Renal cortical epithelial cell (primary cell): ENCODE measurements around the gene NPAS4. TPM values are rescaled to one million over a fixed set of nuclear protein-coding genes. Genes with fewer than 3 reads are reported as not detected.

Source experiments
- total RNA-seq: library from RNA; depleted of rRNA; stranded (reverse); fragments of >200 nt; gene quantifications from 2 replicates; pipeline ENCODE4 v1.2.3, GENCODE V29; 2014

Gene NPAS4
- total RNA-seq, 1 donor from 2014 or later, result not detected

Other genes starting within 250 kb of the NPAS4 start
- 12.0 and 33.4 TPM in 2 replicates for gene KLC2, start 163.3 kb upstream of the NPAS4 start, total RNA-seq
- gene RAB1B, start 152.4 kb upstream of the NPAS4 start, total RNA-seq, result 87.3 and 140 TPM in 2 replicates
- gene CNIH2, start 142.9 kb upstream of the NPAS4 start, total RNA-seq, result 0.15 TPM in 1 of 2 replicates, not detected in the other
- gene YIF1A, start 131.9 kb upstream of the NPAS4 start, total RNA-seq, result 87.7 and 166 TPM in 2 replicates
- gene TMEM151A, start 129.1 kb upstream of the NPAS4 start, total RNA-seq, result 0.10 TPM in 1 of 2 replicates, not detected in the other
- gene CD248, start 104.0 kb upstream of the NPAS4 start, total RNA-seq, result under 0.01 TPM in 1 of 2 replicates, not detected in the other
- 5.9 and 7.4 TPM in 2 replicates for gene RIN1, start 84.6 kb upstream of the NPAS4 start, total RNA-seq
- gene BRMS1, start 75.9 kb upstream of the NPAS4 start, total RNA-seq, result 50.1 and 74.1 TPM in 2 replicates
- gene B4GAT1, start 73.4 kb upstream of the NPAS4 start, total RNA-seq, result 20.7 and 32.2 TPM in 2 replicates
- gene SLC29A2, start 49.3 kb upstream of the NPAS4 start, total RNA-seq, result 1.4 and 5.3 TPM in 2 replicates
- gene MRPL11, start 17.8 kb downstream of the NPAS4 start, total RNA-seq, result 33.3 and 52.4 TPM in 2 replicates
- gene PELI3, start 45.9 kb downstream of the NPAS4 start, total RNA-seq, result 4.9 and 6.7 TPM in 2 replicates
- gene DPP3, start 59.4 kb downstream of the NPAS4 start, total RNA-seq, result 73.6 and 95.2 TPM in 2 replicates
- gene BBS1, start 89.6 kb downstream of the NPAS4 start, total RNA-seq, result 20.7 and 120 TPM in 2 replicates
- gene ZDHHC24, start 125.0 kb downstream of the NPAS4 start, total RNA-seq, result 15.4 and 15.5 TPM in 2 replicates
- not detected in 2 replicates for gene ACTN3, start 125.9 kb downstream of the NPAS4 start, total RNA-seq
- gene CTSF, start 147.6 kb downstream of the NPAS4 start, total RNA-seq, result 6.6 and 46.7 TPM in 2 replicates
- gene CCDC87, start 172.0 kb downstream of the NPAS4 start, total RNA-seq, result 0.35 and 0.80 TPM in 2 replicates
- 21.0 and 23.8 TPM in 2 replicates for gene CCS, start 172.2 kb downstream of the NPAS4 start, total RNA-seq
- 17.9 and 36.4 TPM in 2 replicates for gene RBM14, start 195.6 kb downstream of the NPAS4 start, total RNA-seq
- 122 and 200 TPM in 2 replicates for gene RBM4, start 217.7 kb downstream of the NPAS4 start, total RNA-seq